HEK293 (cell line): ENCODE results near the gene IKZF4.
"Not testable (repeated sequence)": the region's sequence is repeated elsewhere in the genome, so short reads cannot be mapped to it uniquely, and the experiment has no call there.

Experiments used
- CTCF ChIA-PET: fragments of 350-600 bp; formaldehyde crosslinking; extraction: SDS; loops from one replicate; lab custom pipeline; 2021; ENCODE audit warnings: antibody characterized with exemption; lab: Yijun Ruan, JAX
- POLR2A ChIA-PET: fragments of 300-600 bp; formaldehyde crosslinking; extraction: SDS; loops from one replicate; lab custom pipeline; 2020; ENCODE audit warnings: antibody characterized with exemption, inconsistent platforms; lab: Yijun Ruan, JAX
- H3K27ac ChIP-seq: fragments of 200-500 bp; sonication (Bioruptor generic); 2 replicates; pipeline ENCODE4 v1.5.1; 2014; ENCODE audit warnings: low read depth, low read length, control low read depth, inconsistent platforms; ENCODE audit errors: extremely low read depth
- H3K36me3 ChIP-seq, 2 experiments: fragments of 200-500 bp in 1 of 2; sonication (Bioruptor generic) in 1 of 2; 1 replicate in 1 of 2; 2 replicates in 1 of 2; pipeline ENCODE4 v1.5.1; 2014 to 2017; ENCODE audit warnings: inconsistent platforms in 2 of 2, low read length in 2 of 2; ENCODE audit not compliant: control insufficient read depth in 2 of 2, insufficient read depth in 1 of 2
- H3K4me1 ChIP-seq: fragments of 200-500 bp; sonication (Bioruptor generic); 2 replicates; pipeline ENCODE4 v1.5.1; 2014; ENCODE audit warnings: mild to moderate bottlenecking, low read length, inconsistent platforms; ENCODE audit not compliant: control insufficient read depth, insufficient read depth
- H3K4me3 ChIP-seq: 2 replicates; pipeline ENCODE4 v1.5.1; 2011; ENCODE audit warnings: low read depth, mild to moderate bottlenecking, control low read depth, low read length, moderate library complexity
- H3K9me3 ChIP-seq: fragments of 200-500 bp; sonication (Bioruptor generic); 2 replicates; pipeline ENCODE4 v1.5.1; 2014; ENCODE audit warnings: low read depth, low read length, inconsistent platforms; ENCODE audit not compliant: control insufficient read depth, insufficient read depth
- BCL11A ChIP-seq: fragments of 450-650 bp; formaldehyde crosslinking; IDR thresholded peaks from 2 replicates; pipeline ENCODE4 v1.5.1; 2016; ENCODE audit warnings: low read depth, missing biosample characterization, missing genetic modification characterization
- GLIS2 ChIP-seq: fragments of 450-650 bp; formaldehyde crosslinking; IDR thresholded peaks from 2 replicates; pipeline ENCODE4 v1.5.1; 2016; ENCODE audit warnings: missing biosample characterization, missing genetic modification characterization
- MYNN ChIP-seq: fragments of 450-650 bp; formaldehyde crosslinking; IDR thresholded peaks from 2 replicates; pipeline ENCODE4 v1.5.1; 2016; ENCODE audit warnings: missing biosample characterization, missing genetic modification characterization, borderline replicate concordance
- PRDM2 ChIP-seq: fragments of 450-650 bp; formaldehyde crosslinking; IDR thresholded peaks from 2 replicates; pipeline ENCODE4 v1.5.1; 2016; ENCODE audit warnings: missing biosample characterization, missing genetic modification characterization, borderline replicate concordance
- WT1 ChIP-seq: fragments of 450-650 bp; formaldehyde crosslinking; IDR thresholded peaks from 2 replicates; pipeline ENCODE4 v1.5.1; 2016; ENCODE audit warnings: missing biosample characterization, missing genetic modification characterization
- YY1 ChIP-seq: fragments of 450-650 bp; formaldehyde crosslinking; IDR thresholded peaks from 2 replicates; pipeline ENCODE4 v1.5.1; 2018; ENCODE audit warnings: missing biosample characterization, missing genetic modification characterization
- ZBTB21 ChIP-seq: fragments of 450-650 bp; formaldehyde crosslinking; IDR thresholded peaks from 2 replicates; pipeline ENCODE4 v1.5.1; 2017; ENCODE audit warnings: missing biosample characterization, missing genetic modification characterization
- ZEB2 ChIP-seq: fragments of 450-650 bp; formaldehyde crosslinking; IDR thresholded peaks from 2 replicates; pipeline ENCODE4 v1.5.1; 2016; ENCODE audit warnings: missing biosample characterization, missing genetic modification characterization
- ZFHX2 ChIP-seq: fragments of 450-650 bp; formaldehyde crosslinking; conservative IDR thresholded peaks from 2 replicates; pipeline ENCODE4 v1.5.1; 2016; ENCODE audit warnings: missing biosample characterization, missing genetic modification characterization
- ZNF155 ChIP-seq: fragments of 450-650 bp; formaldehyde crosslinking; IDR thresholded peaks from 2 replicates; pipeline ENCODE4 v1.5.1; 2016; ENCODE audit warnings: missing biosample characterization, missing genetic modification characterization
- ZNF404 ChIP-seq: fragments of 450-650 bp; formaldehyde crosslinking; IDR thresholded peaks from 2 replicates; pipeline ENCODE4 v1.5.1; 2017; ENCODE audit warnings: missing biosample characterization, missing genetic modification characterization
- ZNF530 ChIP-seq: fragments of 450-650 bp; formaldehyde crosslinking; IDR thresholded peaks from 2 replicates; pipeline ENCODE4 v1.5.1; 2016; ENCODE audit warnings: low read depth, missing biosample characterization, missing genetic modification characterization
- ZNF549 ChIP-seq: fragments of 450-650 bp; IDR thresholded peaks from 2 replicates; pipeline ENCODE4 v1.5.1; 2018; ENCODE audit warnings: missing biosample characterization, missing genetic modification characterization, mild to moderate bottlenecking, inconsistent platforms, moderate library complexity
- ZNF76 ChIP-seq: fragments of 450-650 bp; formaldehyde crosslinking; IDR thresholded peaks from 2 replicates; pipeline ENCODE4; 2016; ENCODE audit warnings: low read depth, missing biosample characterization, missing genetic modification characterization, borderline replicate concordance
- TF ChIP-seq, protein P1 (sequence below): fragments of 450-650 bp; formaldehyde crosslinking; IDR thresholded peaks from 2 replicates; pipeline ENCODE4 v1.5.1; 2016; ENCODE audit warnings: missing biosample characterization, missing genetic modification characterization

Gene IKZF4

DNA sequence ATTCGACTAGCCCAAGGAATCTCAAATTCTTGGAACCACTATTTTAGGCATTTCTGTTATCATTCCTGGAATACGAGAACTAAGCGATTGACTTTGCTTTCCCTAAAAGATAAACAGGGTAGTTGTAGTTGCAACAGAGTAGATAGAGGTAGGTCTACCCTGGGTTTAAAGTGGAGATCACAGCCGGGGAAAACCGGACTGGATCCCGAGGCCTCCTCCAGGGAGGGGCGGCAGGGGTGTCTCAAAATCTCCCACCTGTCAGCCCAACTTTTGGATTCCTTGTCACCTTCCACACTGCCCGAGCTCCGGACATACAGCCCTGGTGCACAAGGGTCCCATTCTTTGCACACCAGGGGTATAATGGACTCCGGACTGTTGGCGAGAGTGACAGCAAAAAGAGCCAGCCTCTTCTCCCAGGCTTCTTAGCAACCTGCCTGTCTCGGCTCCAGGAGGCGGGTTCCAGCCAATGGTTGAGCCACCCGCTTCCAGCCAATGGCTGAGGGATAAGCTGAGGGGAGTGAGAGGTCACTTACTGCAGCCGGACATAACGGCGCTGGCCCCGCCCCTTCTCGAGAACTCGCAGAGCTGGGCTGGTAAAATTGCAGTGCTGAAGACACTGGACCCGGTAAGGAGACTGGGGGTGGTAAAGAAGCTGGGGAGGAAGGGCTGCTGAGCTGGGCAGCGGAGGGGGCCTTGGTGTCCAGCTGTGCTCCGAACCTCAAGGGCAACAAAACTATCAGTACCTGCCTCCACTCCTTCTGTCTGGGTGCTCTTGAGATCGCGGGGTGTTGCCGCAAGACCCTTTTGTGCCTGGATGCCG, 23.9 kb upstream of the IKZF4 start, which contains the start of gene SUOX (continued):
- TF ChIP-seq ZNF76 = 0 out of 2 replicates have a peak, but pooled peaks have one; percentile 8
- 0 out of 2 replicates have a peak, but pooled peaks have one; percentile 30 for TF ChIP-seq GLIS2 (tag by site-specific recombination)

DNA sequence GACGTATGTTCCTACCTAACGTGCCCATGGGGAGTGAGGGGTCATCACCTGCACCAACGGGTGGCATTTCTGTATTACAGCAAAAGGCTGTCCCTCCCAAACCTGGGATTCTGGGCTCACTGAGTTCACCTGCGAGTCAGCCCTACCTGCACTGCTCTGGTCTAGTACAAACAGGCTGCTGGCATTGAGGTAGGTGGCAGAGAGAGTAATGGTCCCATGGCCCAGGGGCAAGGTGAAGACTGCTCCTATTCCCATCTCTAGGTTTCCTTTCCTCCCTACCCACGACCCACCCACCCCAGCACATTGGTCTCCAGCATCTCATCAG, 23.3 kb upstream of the IKZF4 start:
- Histone ChIP-seq H3K4me3 (peak overlapping the region; percentile 65), H3K4me1 (no peaks in the 10 kb centered on the region; the same call in 1 of the 2 replicates), H3K27ac (peak overlapping the region; percentile 38; the same call in 1 of the 2 replicates)
- CTCF ChIA-PET = interaction anchor here (0.6 to 4.8 kb wide), 17 partner anchors 9 to 259 kb away, joined by 3 to 46 read pairs (median 12); partner anchors contain the start of genes PA2G4, RAB5B and SMARCC2
- TF ChIP-seq ZNF530 (no peak), ZNF155 (tag by site-specific recombination) (no peak), MYNN (no peak), BCL11A (tag by site-specific recombination) (peak; percentile 13; the same call in 1 of the 2 replicates)
- TF ChIP-seq, protein P1, sequence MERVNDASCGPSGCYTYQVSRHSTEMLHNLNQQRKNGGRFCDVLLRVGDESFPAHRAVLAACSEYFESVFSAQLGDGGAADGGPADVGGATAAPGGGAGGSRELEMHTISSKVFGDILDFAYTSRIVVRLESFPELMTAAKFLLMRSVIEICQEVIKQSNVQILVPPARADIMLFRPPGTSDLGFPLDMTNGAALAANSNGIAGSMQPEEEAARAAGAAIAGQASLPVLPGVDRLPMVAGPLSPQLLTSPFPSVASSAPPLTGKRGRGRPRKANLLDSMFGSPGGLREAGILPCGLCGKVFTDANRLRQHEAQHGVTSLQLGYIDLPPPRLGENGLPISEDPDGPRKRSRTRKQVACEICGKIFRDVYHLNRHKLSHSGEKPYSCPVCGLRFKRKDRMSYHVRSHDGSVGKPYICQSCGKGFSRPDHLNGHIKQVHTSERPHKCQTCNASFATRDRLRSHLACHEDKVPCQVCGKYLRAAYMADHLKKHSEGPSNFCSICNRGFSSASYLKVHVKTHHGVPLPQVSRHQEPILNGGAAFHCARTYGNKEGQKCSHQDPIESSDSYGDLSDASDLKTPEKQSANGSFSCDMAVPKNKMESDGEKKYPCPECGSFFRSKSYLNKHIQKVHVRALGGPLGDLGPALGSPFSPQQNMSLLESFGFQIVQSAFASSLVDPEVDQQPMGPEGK (tag by site-specific recombination) = peak; percentile 7; the same call in 1 of the 2 replicates
- TF ChIP-seq, all 188 proteins: peak for 2
- H3K36me3 ChIP-seq = peaks cover 14 to 37% of the 10 kb centered on the region in 2 experiments
- H3K9me3 ChIP-seq = no peaks in the 10 kb centered on the region
- POLR2A ChIA-PET = interaction anchor here (0.8 to 3.3 kb wide), 15 partner anchors 9 to 318 kb away, joined by 3 to 48 read pairs (median 3); partner anchors contain the start of genes CNPY2, PA2G4, RAB5B and RNF41

DNA sequence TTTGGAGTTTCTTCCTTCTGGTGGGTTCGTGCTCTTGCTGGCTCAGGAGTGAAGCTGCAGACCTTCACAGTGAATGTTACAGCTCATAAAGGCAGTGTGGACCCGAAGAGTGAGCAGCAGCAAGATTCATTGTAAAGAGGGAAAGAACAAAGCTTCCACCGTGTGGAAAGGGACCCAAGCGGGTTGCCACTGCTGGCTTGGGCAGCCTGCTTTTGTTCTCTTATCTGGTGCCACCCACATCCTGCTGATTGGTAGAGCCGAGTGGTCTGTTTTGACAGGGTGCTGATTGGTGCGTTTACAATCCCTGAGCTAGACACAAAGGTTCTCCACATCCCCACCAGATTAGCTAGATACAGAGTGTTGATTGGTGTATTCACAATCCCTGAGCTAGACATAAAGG, 21.3 kb upstream of the IKZF4 start:
- CTCF ChIA-PET = interaction anchor here (1.2 to 4.8 kb wide), 2 partner anchors 30 to 40 kb away, joined by 7 to 46 read pairs; no protein-coding TSS in a partner anchor
- H3K4me1 ChIP-seq = not testable (repeated sequence)

DNA sequence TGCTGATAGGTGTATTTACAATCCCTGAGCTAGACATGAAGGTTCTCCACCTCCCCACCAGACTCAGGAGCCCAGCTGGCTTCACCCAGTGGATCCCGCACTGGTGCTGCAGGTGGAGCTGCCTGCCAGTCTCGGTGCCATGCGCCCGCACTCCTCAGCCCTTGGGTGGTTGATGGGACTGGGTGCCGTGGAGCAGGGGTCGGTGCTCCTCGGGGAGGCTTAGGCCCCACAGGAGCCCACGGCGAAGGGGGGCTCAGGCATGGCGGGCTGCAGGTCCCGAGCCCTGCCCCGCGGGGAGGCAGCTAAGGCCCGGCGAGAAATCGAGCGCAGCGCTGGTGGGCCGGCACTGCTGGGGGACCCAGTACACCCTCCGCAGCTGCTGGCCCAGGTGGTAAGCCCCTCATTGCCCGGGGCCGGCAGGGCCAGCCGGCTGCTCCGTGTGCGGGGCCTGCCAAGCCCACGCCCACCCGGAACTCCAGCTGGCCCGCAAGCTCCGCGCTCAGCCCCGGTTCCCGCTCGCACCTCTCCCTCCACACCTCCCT, 20.8 kb upstream of the IKZF4 start:
- H3K27ac ChIP-seq, H3K9me3 ChIP-seq, H3K4me3 ChIP-seq, H3K4me1 ChIP-seq, POLR2A ChIA-PET: not testable (repeated sequence)
- H3K36me3 ChIP-seq = peaks cover 0 to 34% of the 10 kb centered on the region in 2 experiments; a peak in 2 of 3 replicates
- CTCF ChIA-PET = interaction anchor here (0.6 to 4.8 kb wide), 2 partner anchors 39 to 91 kb away, joined by 4 to 46 read pairs; no protein-coding TSS in a partner anchor

More for the DNA sequence above, 21.3 kb upstream of the IKZF4 start:
- H3K36me3 ChIP-seq = peaks cover 0 to 33% of the 10 kb centered on the region in 2 experiments
- H3K27ac ChIP-seq, POLR2A ChIA-PET, H3K9me3 ChIP-seq, H3K4me3 ChIP-seq: not testable (repeated sequence)

GRCh38 chr12:56001487-56002100, 19.2 kb upstream of the IKZF4 start:
- Histone ChIP-seq H3K9me3 (no peaks in the 10 kb centered on the region), H3K4me3 (no peak overlapping the region), H3K27ac (no peak overlapping the region), H3K4me1 (no peaks in the 10 kb centered on the region; the same call in 1 of the 2 replicates), H3K36me3 (peaks cover 0 to 29% of the 10 kb centered on the region in 2 experiments; a peak in 2 of 3 replicates)
- CTCF ChIA-PET = interaction anchor here (1.1 kb wide), 1 partner anchor 12 kb away, joined by 3 read pairs; no protein-coding TSS in a partner anchor
- POLR2A ChIA-PET = no interaction called here
- TF ChIP-seq ZBTB21 (tag by site-specific recombination) (no peak), ZNF530 (no peak), YY1 (no peak), ZNF549 (tag by site-specific recombination) (no peak), ZFHX2 (tag by site-specific recombination) (no peak), WT1 (no peak), PRDM2 (tag by site-specific recombination) (no peak), ZNF404 (no peak), ZEB2 (no peak)
